Measurements from ENCODE around the gene DPEP2NB. TPM values are rescaled to one million over a fixed set of nuclear protein-coding genes. Genes with fewer than 3 reads are reported as not detected.

DPEP2NB gene
- total RNA-seq, 1 donor from 2014 or later: not detected

GRCh38 chr16:68061396-68061795 is 45.7 kb upstream of the DPEP2NB start:
- Mint-ChIP-seq H3K27me3 (ENCODE audit: low read depth, unreplicated experiment) (no peaks in the 10 kb centered on the region), H3K36me3 (ENCODE audit: low read depth, unreplicated experiment) (peaks cover 21% of the 10 kb centered on the region), H3K9me3 (ENCODE audit: unreplicated experiment) (no peaks in the 10 kb centered on the region), H3K27ac (ENCODE audit: unreplicated experiment) (no peak overlapping the region), H3K4me3 (ENCODE audit: unreplicated experiment) (no peak overlapping the region), H3K4me1 (ENCODE audit: low read depth, unreplicated experiment) (peaks cover 12% of the 10 kb centered on the region)
- no peaks in the 10 kb centered on the region for H3K9me3 ChIP-seq (ENCODE audit: insufficient read depth, low read depth, low read length)
- peaks cover 5% of the 10 kb centered on the region for H4K20me1 ChIP-seq (ENCODE audit: insufficient read depth, low read length)
- no peak overlapping the region for H3K27ac ChIP-seq (ENCODE audit: low read depth, low read length)
- DNase-seq (ENCODE audit: low read depth): no peak
- peaks cover 6% of the 10 kb centered on the region for H3K36me3 ChIP-seq (ENCODE audit: insufficient read depth, low read length)
- H2AFZ ChIP-seq (ENCODE audit: low read depth, low read length): no peak overlapping the region
- no peak overlapping the region for H3K4me3 ChIP-seq (ENCODE audit: insufficient read depth, low read depth, low read length)
- H3K79me2 ChIP-seq (ENCODE audit: insufficient read depth, low read length): no peaks in the 10 kb centered on the region
- H3K9ac ChIP-seq (ENCODE audit: low read length): no peak overlapping the region
- H3K4me1 ChIP-seq (ENCODE audit: insufficient read depth, low read length): peaks cover 24% of the 10 kb centered on the region
- no peak overlapping the region for H3K4me2 ChIP-seq (ENCODE audit: low read length)
- no peak for FAIRE-seq
- H3K27me3 ChIP-seq (ENCODE audit: insufficient read depth, low read length): no peaks in the 10 kb centered on the region
- TF ChIP-seq EZH2 (IDR thresholded peaks at IDR 0.05; ENCODE audit: insufficient read depth, low read length): no peak
- TF ChIP-seq CTCF (IDR thresholded peaks at IDR 0.05; ENCODE audit: insufficient read depth, low read depth, low read length): no peak

GRCh38 chr16:68059804-68060203 is 44.1 kb upstream of the DPEP2NB start:
- Mint-ChIP-seq H3K4me3 (ENCODE audit: unreplicated experiment) (no peak overlapping the region), H3K27me3 (ENCODE audit: low read depth, unreplicated experiment) (no peaks in the 10 kb centered on the region), H3K36me3 (ENCODE audit: low read depth, unreplicated experiment) (peaks cover 21% of the 10 kb centered on the region), H3K4me1 (ENCODE audit: low read depth, unreplicated experiment) (peaks cover 4% of the 10 kb centered on the region), H3K9me3 (ENCODE audit: unreplicated experiment) (no peaks in the 10 kb centered on the region), H3K27ac (ENCODE audit: unreplicated experiment) (no peak overlapping the region)
- DNase-seq (ENCODE audit: low read depth) (no peak), FAIRE-seq (no peak)
- no peaks in the 10 kb centered on the region for H3K9me3 ChIP-seq (ENCODE audit: insufficient read depth, low read depth, low read length)
- H3K27me3 ChIP-seq (ENCODE audit: insufficient read depth, low read length): no peaks in the 10 kb centered on the region
- H3K79me2 ChIP-seq (ENCODE audit: insufficient read depth, low read length): no peaks in the 10 kb centered on the region
- no peak overlapping the region for H3K4me3 ChIP-seq (ENCODE audit: insufficient read depth, low read depth, low read length)
- no peak overlapping the region for H3K27ac ChIP-seq (ENCODE audit: low read depth, low read length)
- H3K4me1 ChIP-seq (ENCODE audit: insufficient read depth, low read length): peaks cover 10% of the 10 kb centered on the region
- H3K36me3 ChIP-seq (ENCODE audit: insufficient read depth, low read length): peaks cover 8% of the 10 kb centered on the region
- no peak for TF ChIP-seq EZH2 (IDR thresholded peaks at IDR 0.05; ENCODE audit: insufficient read depth, low read length)
- TF ChIP-seq CTCF (IDR thresholded peaks at IDR 0.05; ENCODE audit: insufficient read depth, low read depth, low read length): no peak
- no peak overlapping the region for H3K9ac ChIP-seq (ENCODE audit: low read length)
- H3K4me2 ChIP-seq (ENCODE audit: low read length): no peak overlapping the region
- no peak overlapping the region for H2AFZ ChIP-seq (ENCODE audit: low read depth, low read length)
- peaks cover 4% of the 10 kb centered on the region for H4K20me1 ChIP-seq (ENCODE audit: insufficient read depth, low read length)

- DNase-seq (ENCODE audit: low read depth) (no peak), FAIRE-seq (no peak)
- no peaks in the 10 kb centered on the region for H3K27me3 ChIP-seq (ENCODE audit: insufficient read depth, low read length)
- H2AFZ ChIP-seq (ENCODE audit: low read depth, low read length): no peak overlapping the region
- no peaks in the 10 kb centered on the region for H3K9me3 ChIP-seq (ENCODE audit: insufficient read depth, low read depth, low read length)
- H3K9me3 Mint-ChIP-seq (ENCODE audit: unreplicated experiment): no peaks in the 10 kb centered on the region
- no peak overlapping the region for H3K27ac ChIP-seq (ENCODE audit: low read depth, low read length)
- no peak overlapping the region for H3K4me3 Mint-ChIP-seq (ENCODE audit: unreplicated experiment)
- no peak overlapping the region for H3K4me2 ChIP-seq (ENCODE audit: low read length)
- no peaks in the 10 kb centered on the region for H3K4me1 ChIP-seq (ENCODE audit: insufficient read depth, low read length)
- H4K20me1 ChIP-seq (ENCODE audit: insufficient read depth, low read length): no peaks in the 10 kb centered on the region
- no peak overlapping the region for H3K4me3 ChIP-seq (ENCODE audit: insufficient read depth, low read depth, low read length)
- no peak overlapping the region for H3K9ac ChIP-seq (ENCODE audit: low read length)
- H3K27me3 Mint-ChIP-seq (ENCODE audit: low read depth, unreplicated experiment): no peaks in the 10 kb centered on the region
- no peaks in the 10 kb centered on the region for H3K79me2 ChIP-seq (ENCODE audit: insufficient read depth, low read length)
- TF ChIP-seq CTCF (IDR thresholded peaks at IDR 0.05; ENCODE audit: insufficient read depth, low read depth, low read length): no peak
- H3K27ac Mint-ChIP-seq (ENCODE audit: unreplicated experiment): no peak overlapping the region
- peaks cover 17% of the 10 kb centered on the region for H3K36me3 Mint-ChIP-seq (ENCODE audit: low read depth, unreplicated experiment)
- H3K4me1 Mint-ChIP-seq (ENCODE audit: low read depth, unreplicated experiment): no peaks in the 10 kb centered on the region
- H3K36me3 ChIP-seq (ENCODE audit: insufficient read depth, low read length): peaks cover 16% of the 10 kb centered on the region
These were observed 39.7 kb upstream of the DPEP2NB start for GRCh38 chr16:68055395-68055794.
